GM19328 (cell line): Measurements from ENCODE around the gene PSMD9.
"Not testable (repeated sequence)": the region's sequence is repeated elsewhere in the genome, so short reads cannot be mapped to it uniquely, and the experiment has no call there.

Source experiments
- ATAC-seq: cut with Tn5 transposase; IDR thresholded peaks from one replicate; pipeline ENCODE4 v1.9.1; 2021; ENCODE audit warnings: mild to moderate bottlenecking, moderate library complexity; ENCODE audit not compliant: unreplicated experiment

Gene PSMD9

GRCh38 chr12:121917950-121918678 is 29.5 kb downstream of the PSMD9 start, which contains the start of gene CFAP251:
TSS of gene CFAP251 (plus strand) at chr12:121918592. CDS start at chr12:121921306, 2,714 bp downstream.
- ATAC-seq: peak; percentile 86

GRCh38 chr12:121918679-121919038 is 30.1 kb downstream of the PSMD9 start:
- no peak for ATAC-seq

- no peak for ATAC-seq
Measured at GRCh38 chr12:121921066-121921465, 32.5 kb downstream of the PSMD9 start.

GRCh38 chr12:121925358-121925695 is 36.7 kb downstream of the PSMD9 start:
- no peak for ATAC-seq

- ATAC-seq: no peak
Measured at GRCh38 chr12:121926874-121927706, 38.5 kb downstream of the PSMD9 start.

GRCh38 chr12:121927813-121928212 is 39.2 kb downstream of the PSMD9 start:
- no peak for ATAC-seq

GRCh38 chr12:121929545-121929944 is 41.0 kb downstream of the PSMD9 start:
- not testable (repeated sequence) for ATAC-seq

GRCh38 chr12:121930862-121931261 is 42.3 kb downstream of the PSMD9 start:
- ATAC-seq: no peak

GRCh38 chr12:121932176-121932536 is 43.6 kb downstream of the PSMD9 start:
- ATAC-seq: no peak

GRCh38 chr12:121932914-121933521 is 44.4 kb downstream of the PSMD9 start:
- ATAC-seq: no peak

- no peak for ATAC-seq
Measured at GRCh38 chr12:121933522-121934308, 45.1 kb downstream of the PSMD9 start.

- ATAC-seq: no peak
Measured at GRCh38 chr12:121934309-121934664, 45.7 kb downstream of the PSMD9 start.

GRCh38 chr12:121937654-121938053 is 49.1 kb downstream of the PSMD9 start:
- no peak for ATAC-seq

GRCh38 chr12:121939186-121939585 is 50.6 kb downstream of the PSMD9 start:
- no peak for ATAC-seq

- no peak for ATAC-seq
Measured at GRCh38 chr12:121939992-121940766, 51.6 kb downstream of the PSMD9 start.

- ATAC-seq: no peak
Measured at GRCh38 chr12:121942145-121942718, 53.6 kb downstream of the PSMD9 start.

- ATAC-seq: no peak
Measured at GRCh38 chr12:121943926-121944325, 55.3 kb downstream of the PSMD9 start.

GRCh38 chr12:121946313-121947025 is 57.9 kb downstream of the PSMD9 start:
- ATAC-seq: no peak

- no peak for ATAC-seq
Measured at GRCh38 chr12:121947981-121948380, 59.4 kb downstream of the PSMD9 start.
